ENCODE data around the gene GOLGA5.

DNA sequence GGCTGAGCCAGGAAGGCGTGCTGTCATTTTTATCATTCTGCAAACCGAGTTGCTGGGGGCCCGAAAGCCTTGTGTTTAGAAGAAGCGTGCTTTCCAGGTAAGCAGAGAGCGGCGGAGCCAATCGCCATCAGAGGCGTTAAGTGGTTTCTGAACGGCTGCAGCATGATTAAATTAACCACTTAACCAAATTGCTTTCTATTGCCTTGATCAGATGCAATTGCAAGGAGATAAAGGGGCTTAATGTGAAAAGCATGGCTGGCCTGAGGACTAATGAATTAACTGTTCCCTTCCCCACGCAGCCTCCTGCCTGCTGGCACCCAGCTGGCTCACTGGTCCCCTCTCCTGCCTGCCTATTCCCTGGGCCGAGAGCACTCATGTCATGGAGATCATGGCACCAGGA lies 92.2 kb downstream of the GOLGA5 start:
- TF ChIP-seq POLR2AphosphoS5 (IDR thresholded peaks at IDR 0.05; ENCODE audit: low read depth, low read length), result no peak
- TF ChIP-seq CHD2 (IDR thresholded peaks at IDR 0.05; ENCODE audit: low read depth, low read length), result no peak

Data from HepG2 (cell line).